Measurements from ENCODE around the gene MAP4K5.
A peak's percentile ranks its signal among the peaks of the same experiment; 100 is the strongest.

MAP4K5 gene

DNA sequence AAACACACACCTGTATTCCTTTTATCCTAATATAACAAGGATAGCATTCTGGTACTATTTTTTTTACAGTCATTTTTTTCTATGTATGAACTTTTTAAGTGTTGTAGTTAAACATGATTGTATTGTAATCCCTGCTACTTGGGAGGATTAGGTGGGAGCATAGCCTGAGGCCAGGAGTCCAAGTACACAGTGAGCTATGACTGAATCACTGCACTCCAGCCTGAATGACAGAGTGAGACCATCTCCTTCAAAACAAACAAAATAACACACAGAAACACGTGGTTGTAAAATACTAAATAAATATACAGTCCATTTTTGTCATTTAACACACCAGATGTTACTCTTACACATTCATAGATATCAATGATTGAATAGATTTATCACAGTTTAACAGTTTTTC, 56.9 kb downstream of the MAP4K5 start:
- DNase-seq: no peak

GRCh38 chr14:50471838-50472465, 60.4 kb downstream of the MAP4K5 start:
- no peak for DNase-seq

DNA sequence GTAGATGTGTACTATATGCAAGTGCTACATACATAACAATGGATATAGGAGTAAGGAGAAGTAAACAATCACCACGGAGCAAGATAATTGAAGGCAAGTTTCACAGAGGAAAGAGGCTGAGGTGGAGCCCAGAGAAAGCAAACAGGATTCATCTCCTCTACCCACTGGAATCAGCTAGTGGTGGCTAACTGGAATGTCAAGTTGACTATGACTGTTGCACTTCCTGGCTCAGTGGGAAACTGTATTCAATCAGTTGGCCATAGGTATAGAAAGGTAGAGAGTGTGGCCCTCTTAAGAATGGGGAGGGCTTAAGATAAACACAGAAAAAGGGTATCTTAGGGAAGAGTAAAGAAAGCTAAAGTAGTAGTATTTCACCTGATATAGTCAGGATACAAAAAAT, 62.4 kb downstream of the MAP4K5 start:
- no peak for DNase-seq

DNA sequence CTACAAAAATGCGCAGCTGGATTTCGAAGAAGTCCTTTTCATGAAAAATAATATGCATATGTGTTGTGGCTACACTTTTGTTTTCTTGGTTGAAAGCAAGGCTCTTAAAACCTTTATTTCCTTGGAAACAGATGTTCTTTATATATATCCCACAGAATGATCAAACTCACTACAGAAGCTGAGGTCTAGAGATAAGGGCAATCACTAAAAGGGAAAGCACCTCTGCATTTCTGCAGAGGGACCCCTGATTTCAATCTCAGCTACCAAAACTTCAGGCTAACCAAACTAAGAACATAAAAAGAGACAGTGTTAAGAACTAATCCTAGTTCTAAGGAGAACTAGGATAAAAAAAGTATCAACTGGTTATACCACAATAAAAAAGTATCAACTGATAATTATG, 70.3 kb downstream of the MAP4K5 start:
- DNase-seq: no peak

DNA sequence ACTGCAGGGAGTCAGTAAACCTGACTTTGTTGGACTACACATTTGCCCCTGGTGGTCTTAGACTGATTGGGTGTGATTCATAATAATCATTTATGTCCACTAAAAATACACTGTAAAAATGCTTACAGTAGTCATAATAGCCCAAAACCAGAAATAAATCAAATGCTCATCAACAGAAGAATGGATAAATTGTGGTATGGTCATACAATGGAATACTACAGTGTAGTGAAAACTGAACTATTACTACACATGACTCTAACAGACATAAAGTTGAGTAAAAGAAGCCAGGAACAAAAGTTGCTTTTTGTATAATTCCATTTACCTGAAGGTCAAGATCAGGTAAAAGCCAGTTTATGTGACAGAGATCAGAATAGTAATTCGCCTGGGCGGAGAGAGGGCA, 78.5 kb downstream of the MAP4K5 start:
- DNase-seq: no peak

- peak; percentile 20 for DNase-seq
These were observed 79.2 kb downstream of the MAP4K5 start for GRCh38 chr14:50452979-50453705.

GRCh38 chr14:50452296-50452695, 80.1 kb downstream of the MAP4K5 start:
- no peak for DNase-seq

- no peak for DNase-seq
These were observed 80.5 kb downstream of the MAP4K5 start for GRCh38 chr14:50451854-50452253.

GRCh38 chr14:50447461-50447860, 84.9 kb downstream of the MAP4K5 start:
- DNase-seq: no peak

GRCh38 chr14:50434528-50434927, 97.8 kb downstream of the MAP4K5 start:
- DNase-seq: no peak

DNA sequence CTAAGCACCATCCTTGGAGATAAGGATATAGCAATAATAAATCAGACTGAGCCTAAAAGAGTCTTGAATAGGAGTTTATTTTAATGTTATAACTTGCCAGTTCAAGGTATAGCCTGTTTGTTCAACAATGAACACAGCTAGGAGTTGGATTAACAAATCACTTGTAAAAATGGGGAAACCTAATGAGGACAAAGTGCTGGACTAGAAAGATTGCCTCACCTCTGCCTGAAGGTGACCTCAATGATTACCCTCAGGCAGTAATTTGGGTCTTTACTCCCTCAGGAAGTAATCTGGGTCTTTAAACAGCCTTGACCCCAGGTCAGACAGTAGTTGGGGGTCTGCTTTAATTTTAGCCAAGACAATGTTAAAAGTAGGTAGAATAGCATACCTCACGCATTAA, 100.2 kb downstream of the MAP4K5 start:
- no peak for DNase-seq

GRCh38 chr14:50425816-50426215, 106.6 kb downstream of the MAP4K5 start:
- DNase-seq: no peak

GRCh38 chr14:50425105-50425504, 107.3 kb downstream of the MAP4K5 start:
- DNase-seq: no peak

DNA sequence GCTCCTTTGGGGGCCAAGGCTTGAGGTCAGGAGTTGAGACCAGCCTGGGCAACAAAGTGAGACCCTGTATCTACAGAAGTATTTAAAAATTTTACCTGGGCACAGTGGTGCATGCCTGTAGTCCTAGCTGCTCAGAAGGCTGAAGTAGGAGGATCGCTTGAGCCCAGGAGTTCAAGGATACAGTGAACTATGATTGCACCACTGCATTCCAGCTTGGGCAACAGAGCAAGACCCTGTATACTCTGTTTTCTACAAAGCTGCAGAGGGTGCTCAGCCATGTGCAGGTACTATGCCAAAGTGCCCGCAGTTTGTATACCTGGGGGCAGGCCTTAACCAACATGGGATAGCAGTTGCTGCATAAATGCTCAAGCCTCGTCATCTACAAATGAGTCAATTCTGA, 108.8 kb downstream of the MAP4K5 start:
- DNase-seq: no peak

DNA sequence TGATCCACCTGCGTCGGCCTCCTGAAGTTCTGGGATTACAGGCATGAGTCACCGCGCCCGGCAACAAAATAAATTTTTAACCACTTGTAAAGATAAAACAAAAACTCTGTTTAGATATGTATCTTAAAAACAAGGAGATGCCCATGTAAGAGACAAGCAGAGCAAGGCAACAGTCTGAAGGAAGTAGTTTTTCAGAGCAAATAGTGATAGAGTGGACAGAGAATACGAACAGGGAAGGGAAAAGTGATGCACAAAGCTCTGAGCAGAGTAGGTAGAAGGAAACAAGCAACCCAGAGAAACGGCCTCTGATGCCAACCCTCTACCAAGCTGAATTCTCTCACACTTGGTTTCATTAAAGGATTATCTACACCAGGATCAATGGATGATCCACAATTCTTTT, 110.9 kb downstream of the MAP4K5 start:
- no peak for DNase-seq

DNA sequence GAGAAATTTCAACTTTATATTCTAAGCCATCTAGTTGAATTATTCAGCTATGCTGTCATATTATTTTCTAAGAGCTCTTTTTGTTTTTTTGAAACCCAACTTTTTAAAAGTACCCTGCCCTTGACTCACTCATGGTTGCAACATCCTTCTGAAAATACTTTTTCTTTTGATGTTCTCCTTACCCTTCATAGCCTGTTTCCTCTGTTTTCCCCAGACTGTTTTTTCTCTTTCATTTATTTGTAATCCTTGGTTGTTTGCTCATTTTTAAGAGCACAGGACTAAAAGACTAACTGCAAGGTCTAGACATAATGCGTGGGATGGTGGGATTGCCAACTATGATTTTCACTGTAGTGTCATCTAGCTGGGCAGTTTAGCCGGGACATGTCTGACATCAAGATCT, 114.5 kb downstream of the MAP4K5 start:
- no peak for DNase-seq

GRCh38 chr14:50410921-50411320, 121.4 kb downstream of the MAP4K5 start:
- no peak for DNase-seq

DNA sequence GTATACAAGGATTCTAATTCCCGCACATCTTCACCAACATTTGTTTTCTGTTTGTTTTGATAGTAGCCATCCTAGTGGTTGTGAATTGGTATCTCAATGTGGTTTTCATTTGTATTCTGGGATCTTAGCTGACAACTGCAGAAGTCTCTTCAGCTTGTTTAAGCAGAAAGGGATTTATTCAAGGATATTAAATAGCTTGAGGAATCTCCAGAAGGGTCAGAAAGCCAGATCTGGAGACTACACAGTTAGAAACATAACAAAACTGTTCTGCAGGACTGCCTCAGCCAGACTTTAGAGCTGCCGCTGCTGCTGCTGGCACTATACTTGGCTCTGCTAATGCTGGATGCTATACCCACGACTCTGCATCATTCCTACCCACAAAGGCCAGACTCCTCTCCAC, 122.3 kb downstream of the MAP4K5 start:
- no peak for DNase-seq

DNA sequence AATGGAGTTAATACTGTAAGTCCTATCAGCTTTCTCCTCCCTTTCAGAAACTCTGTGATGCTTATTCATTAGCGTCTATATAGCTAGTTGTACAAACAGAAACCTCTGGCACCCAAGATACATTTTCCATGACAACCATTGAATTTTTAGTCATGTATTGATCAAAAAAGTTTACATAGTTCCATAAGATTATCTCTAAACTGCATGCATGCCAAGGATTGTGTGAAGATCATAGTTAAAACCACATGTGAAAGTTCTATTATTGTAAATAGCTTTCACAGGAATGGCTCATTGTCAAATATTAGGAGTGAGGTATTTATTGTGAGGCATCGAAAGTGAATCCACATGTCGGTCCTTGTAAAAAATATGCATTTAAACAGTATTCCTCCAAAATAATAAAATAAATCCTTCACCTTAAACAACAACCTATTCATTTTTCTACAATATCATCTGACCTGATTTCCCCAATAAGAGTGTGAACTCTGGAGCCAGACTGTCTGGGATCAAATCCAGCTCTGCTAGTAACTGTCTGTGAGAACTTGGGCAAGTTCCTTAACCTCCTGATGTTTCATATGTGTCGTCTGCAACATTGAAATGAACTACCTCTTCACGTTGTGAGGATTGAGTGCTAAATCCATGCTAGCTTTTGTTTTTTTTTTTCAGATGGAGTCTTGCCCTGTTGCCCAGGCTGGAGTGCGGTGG, 125.1 kb downstream of the MAP4K5 start:
- DNase-seq: no peak

GRCh38 chr14:50403419-50403818, 128.9 kb downstream of the MAP4K5 start:
- DNase-seq: no peak

DNA sequence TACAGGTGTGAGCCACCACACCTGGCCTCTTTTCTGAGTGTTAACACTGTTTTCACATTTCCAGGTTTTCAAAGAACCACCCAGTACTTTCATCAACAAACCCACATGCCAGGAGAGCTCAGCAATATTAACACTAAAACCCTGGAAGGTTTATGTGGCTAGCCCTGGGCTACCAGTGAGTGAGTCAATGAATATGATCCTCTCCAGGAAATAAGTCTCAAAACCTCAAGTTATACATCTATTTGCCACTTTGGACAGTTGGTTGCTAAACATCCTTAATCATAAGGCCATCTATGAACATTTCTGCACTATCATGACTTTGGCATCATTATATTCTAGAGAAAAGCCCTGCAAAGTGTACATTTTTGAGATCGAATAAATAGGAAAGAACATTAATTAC, 129.4 kb downstream of the MAP4K5 start:
- no peak for DNase-seq

GRCh38 chr14:50400461-50400860, 131.9 kb downstream of the MAP4K5 start:
- no peak for DNase-seq

DNA sequence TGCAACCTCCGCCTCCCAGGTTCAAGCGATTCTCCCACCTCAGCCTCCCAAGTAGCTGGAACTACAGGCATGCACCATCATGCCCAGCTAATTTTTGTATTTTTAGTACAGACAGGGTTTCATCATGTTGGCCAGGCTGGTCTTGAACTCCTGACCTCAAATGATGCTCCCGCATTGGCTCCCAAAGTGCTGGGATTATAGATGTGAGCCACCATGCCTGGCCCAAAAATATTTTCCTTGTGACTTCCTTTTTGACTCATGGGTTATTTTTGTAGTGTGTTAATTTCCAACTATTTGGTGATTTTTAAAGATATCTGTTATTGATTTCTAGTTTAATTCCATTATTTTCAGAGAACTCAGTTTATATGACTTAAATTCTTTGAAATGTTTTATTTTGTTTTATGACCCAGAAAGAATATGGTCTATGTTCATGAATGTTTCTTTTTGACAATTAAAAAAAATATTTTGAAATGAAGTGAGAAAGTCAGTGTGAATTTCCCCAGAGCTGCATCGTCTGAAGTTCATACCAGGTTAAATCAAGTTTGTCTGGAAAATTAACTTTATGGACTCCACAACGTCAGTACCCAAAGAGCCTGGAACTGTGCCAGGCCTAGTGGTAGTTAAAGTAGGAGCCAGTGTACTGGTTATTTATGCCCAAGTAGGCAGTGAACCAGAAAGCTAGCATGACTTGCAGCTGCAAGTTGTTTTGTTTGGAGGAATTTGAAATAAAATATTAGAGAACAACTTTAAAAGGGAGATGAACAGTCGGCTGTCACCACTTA, 132.9 kb downstream of the MAP4K5 start:
- DNase-seq: no peak

DNA sequence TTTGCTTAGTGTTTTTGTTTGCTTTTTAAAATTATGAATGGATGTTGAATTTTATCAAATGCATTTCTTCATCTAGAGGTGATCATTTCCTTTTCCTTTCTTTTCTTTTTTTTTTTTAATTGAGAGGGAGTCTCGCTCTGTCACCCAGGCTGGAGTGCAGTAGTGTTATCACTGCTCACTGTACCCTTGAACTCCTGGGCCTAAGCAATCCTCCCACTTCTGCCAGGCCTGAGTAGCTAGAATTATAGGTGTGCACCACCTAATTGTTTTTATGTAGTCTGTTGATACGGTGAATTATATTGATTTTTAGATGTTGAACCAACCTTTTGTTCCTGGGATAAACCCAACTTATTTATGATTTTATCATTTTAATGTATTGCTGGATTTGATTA, 134.2 kb downstream of the MAP4K5 start:
- no peak for DNase-seq
